ENCODE data around the gene PPP1R37.

The PPP1R37 gene

GRCh38 chr19:45058622-45059159 lies 34.3 kb upstream of the PPP1R37 start:
- H3K4me3 ChIP-seq (ENCODE audit: low read depth in 1 of 2, low read length in 2 of 2), result no peak overlapping the region
- H3K36me3 ChIP-seq (ENCODE audit: control insufficient read depth in 1 of 2, insufficient read depth in 2 of 2, low read length in 2 of 2), result peaks cover 71 to 93% of the 10 kb centered on the region in 2 donors
- no peak overlapping the region for H3K27ac ChIP-seq (ENCODE audit: low read length)
- H3K27me3 ChIP-seq (ENCODE audit: low read depth, low read length), result no peaks in the 10 kb centered on the region
- no peaks in the 10 kb centered on the region for H3K9me3 ChIP-seq (ENCODE audit: control insufficient read depth in 1 of 2, low read length in 2 of 2)
- H3K4me1 ChIP-seq (ENCODE audit: control insufficient read depth in 1 of 2, insufficient read depth in 2 of 2, low read length in 2 of 2), result no peaks in the 10 kb centered on the region

- peaks cover 70 to 93% of the 10 kb centered on the region in 2 donors for H3K36me3 ChIP-seq (ENCODE audit: control insufficient read depth in 1 of 2, insufficient read depth in 2 of 2, low read length in 2 of 2)
- H3K4me1 ChIP-seq (ENCODE audit: control insufficient read depth in 1 of 2, insufficient read depth in 2 of 2, low read length in 2 of 2), result no peaks in the 10 kb centered on the region
- H3K27me3 ChIP-seq (ENCODE audit: low read depth, low read length), result no peaks in the 10 kb centered on the region
- no peaks in the 10 kb centered on the region for H3K9me3 ChIP-seq (ENCODE audit: control insufficient read depth in 1 of 2, low read length in 2 of 2)
- no peak overlapping the region for H3K4me3 ChIP-seq (ENCODE audit: low read depth in 1 of 2, low read length in 2 of 2)
- H3K27ac ChIP-seq (ENCODE audit: low read length), result no peak overlapping the region
These were observed 33.6 kb upstream of the PPP1R37 start for GRCh38 chr19:45059258-45059965.

GRCh38 chr19:45061965-45062364 lies 31.0 kb upstream of the PPP1R37 start:
- H3K4me1 ChIP-seq (ENCODE audit: control insufficient read depth in 1 of 2, insufficient read depth in 2 of 2, low read length in 2 of 2), result no peaks in the 10 kb centered on the region
- H3K27ac ChIP-seq (ENCODE audit: low read length), result no peak overlapping the region
- H3K9me3 ChIP-seq (ENCODE audit: control insufficient read depth in 1 of 2, low read length in 2 of 2), result no peaks in the 10 kb centered on the region
- peaks cover 63 to 84% of the 10 kb centered on the region in 2 donors for H3K36me3 ChIP-seq (ENCODE audit: control insufficient read depth in 1 of 2, insufficient read depth in 2 of 2, low read length in 2 of 2)
- H3K27me3 ChIP-seq (ENCODE audit: low read depth, low read length), result no peaks in the 10 kb centered on the region
- H3K4me3 ChIP-seq (ENCODE audit: low read depth in 1 of 2, low read length in 2 of 2), result no peak overlapping the region

DNA sequence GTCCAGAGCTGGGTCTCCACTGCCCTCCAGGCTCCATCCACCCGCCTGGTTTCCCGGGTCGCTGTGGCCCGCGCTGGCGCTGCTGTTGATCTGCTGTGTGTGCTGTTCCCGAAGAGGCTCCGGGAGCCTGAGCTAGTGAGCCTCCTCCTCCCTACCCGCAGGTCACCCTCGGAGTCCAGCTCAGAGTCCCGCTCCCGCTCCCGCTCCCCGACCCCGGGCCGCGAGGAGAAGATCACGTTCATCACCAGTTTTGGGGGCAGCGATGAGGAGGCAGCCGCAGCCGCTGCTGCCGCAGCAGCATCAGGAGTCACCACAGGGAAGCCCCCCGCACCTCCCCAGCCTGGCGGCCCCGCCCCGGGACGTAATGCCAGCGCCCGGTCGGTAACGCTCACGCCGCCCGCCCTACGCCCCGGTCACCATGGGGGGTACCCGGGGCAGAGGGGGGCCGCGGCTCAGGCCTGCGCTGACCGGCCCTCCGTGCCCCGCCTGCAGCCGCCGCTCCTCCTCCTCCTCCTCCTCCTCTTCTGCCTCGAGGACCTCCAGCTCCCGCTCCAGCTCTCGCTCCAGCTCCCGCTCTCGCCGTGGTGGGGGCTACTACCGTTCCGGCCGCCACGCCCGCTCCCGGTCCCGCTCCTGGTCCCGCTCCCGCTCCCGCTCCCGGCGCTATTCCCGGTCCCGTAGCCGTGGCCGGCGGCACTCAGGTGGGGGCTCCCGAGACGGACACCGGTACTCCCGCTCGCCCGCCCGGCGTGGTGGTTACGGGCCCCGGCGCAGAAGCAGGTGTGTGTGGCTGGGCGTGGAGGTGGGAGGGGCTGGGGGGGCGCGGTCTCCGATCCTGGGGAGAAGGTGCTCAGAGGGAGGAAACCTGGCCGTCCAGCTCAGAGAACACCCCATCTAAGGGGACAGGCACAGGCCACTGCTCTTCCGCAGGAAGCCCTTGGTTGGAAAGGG lies 28.9 kb upstream of the PPP1R37 start:
- Histone ChIP-seq H3K27ac (ENCODE audit: low read length) (no peak overlapping the region), H3K27me3 (ENCODE audit: low read depth, low read length) (no peaks in the 10 kb centered on the region), H3K36me3 (ENCODE audit: control insufficient read depth in 1 of 2, insufficient read depth in 2 of 2, low read length in 2 of 2) (peaks cover 53 to 84% of the 10 kb centered on the region in 2 donors), H3K4me3 (ENCODE audit: low read depth in 1 of 2, low read length in 2 of 2) (no peak overlapping the region), H3K9me3 (ENCODE audit: control insufficient read depth in 1 of 2, low read length in 2 of 2) (no peaks in the 10 kb centered on the region), H3K4me1 (ENCODE audit: control insufficient read depth in 1 of 2, insufficient read depth in 2 of 2, low read length in 2 of 2) (no peaks in the 10 kb centered on the region)

- Histone ChIP-seq H3K4me1 (ENCODE audit: control insufficient read depth in 1 of 2, insufficient read depth in 2 of 2, low read length in 2 of 2) (no peaks in the 10 kb centered on the region), H3K36me3 (ENCODE audit: control insufficient read depth in 1 of 2, insufficient read depth in 2 of 2, low read length in 2 of 2) (peaks cover 38 to 84% of the 10 kb centered on the region in 2 donors), H3K9me3 (ENCODE audit: control insufficient read depth in 1 of 2, low read length in 2 of 2) (no peaks in the 10 kb centered on the region), H3K27me3 (ENCODE audit: low read depth, low read length) (no peaks in the 10 kb centered on the region), H3K27ac (ENCODE audit: low read length) (no peak overlapping the region), H3K4me3 (ENCODE audit: low read depth in 1 of 2, low read length in 2 of 2) (no peak overlapping the region)
These were observed 25.9 kb upstream of the PPP1R37 start for GRCh38 chr19:45066921-45067661.

GRCh38 chr19:45068041-45068440 lies 24.9 kb upstream of the PPP1R37 start:
- H3K36me3 ChIP-seq (ENCODE audit: control insufficient read depth in 1 of 2, insufficient read depth in 2 of 2, low read length in 2 of 2), result peaks cover 33 to 78% of the 10 kb centered on the region in 2 donors
- H3K9me3 ChIP-seq (ENCODE audit: control insufficient read depth in 1 of 2, low read length in 2 of 2), result no peaks in the 10 kb centered on the region
- no peaks in the 10 kb centered on the region for H3K4me1 ChIP-seq (ENCODE audit: control insufficient read depth in 1 of 2, insufficient read depth in 2 of 2, low read length in 2 of 2)
- no peak overlapping the region for H3K4me3 ChIP-seq (ENCODE audit: low read depth in 1 of 2, low read length in 2 of 2)
- no peaks in the 10 kb centered on the region for H3K27me3 ChIP-seq (ENCODE audit: low read depth, low read length)
- no peak overlapping the region for H3K27ac ChIP-seq (ENCODE audit: low read length)

GRCh38 chr19:45069056-45069455 lies 23.9 kb upstream of the PPP1R37 start:
- peaks cover 33 to 71% of the 10 kb centered on the region in 2 donors for H3K36me3 ChIP-seq (ENCODE audit: control insufficient read depth in 1 of 2, insufficient read depth in 2 of 2, low read length in 2 of 2)
- H3K4me3 ChIP-seq (ENCODE audit: low read depth in 1 of 2, low read length in 2 of 2), result no peak overlapping the region
- no peaks in the 10 kb centered on the region for H3K27me3 ChIP-seq (ENCODE audit: low read depth, low read length)
- no peaks in the 10 kb centered on the region for H3K9me3 ChIP-seq (ENCODE audit: control insufficient read depth in 1 of 2, low read length in 2 of 2)
- no peak overlapping the region for H3K27ac ChIP-seq (ENCODE audit: low read length)
- H3K4me1 ChIP-seq (ENCODE audit: control insufficient read depth in 1 of 2, insufficient read depth in 2 of 2, low read length in 2 of 2), result no peaks in the 10 kb centered on the region

DNA sequence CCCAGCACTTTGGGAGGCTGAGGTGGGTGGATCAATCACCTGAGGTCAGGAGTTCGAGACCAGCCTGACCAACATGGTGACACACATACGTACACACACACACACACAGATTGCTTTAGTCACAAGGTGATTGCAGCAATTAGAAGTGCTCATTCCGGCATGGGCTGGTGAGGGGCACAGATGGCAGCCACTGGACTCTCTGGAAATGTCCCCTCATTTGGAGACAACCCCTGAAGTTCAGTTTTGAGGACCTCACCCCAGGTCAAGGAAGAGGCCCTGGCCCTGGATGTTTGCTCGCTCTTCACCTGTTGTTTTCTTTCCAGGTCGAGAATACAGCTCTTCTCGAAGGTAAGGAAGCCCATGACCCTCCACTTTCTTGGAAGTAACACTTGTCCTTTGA lies 22.8 kb upstream of the PPP1R37 start:
- H3K27me3 ChIP-seq (ENCODE audit: low read depth, low read length), result no peaks in the 10 kb centered on the region

GRCh38 chr19:45070861-45071544 lies 22.0 kb upstream of the PPP1R37 start:
- no peaks in the 10 kb centered on the region for H3K27me3 ChIP-seq (ENCODE audit: low read depth, low read length)
- no peak overlapping the region for H3K27ac ChIP-seq (ENCODE audit: low read length)
- no peaks in the 10 kb centered on the region for H3K9me3 ChIP-seq (ENCODE audit: control insufficient read depth in 1 of 2, low read length in 2 of 2)
- peaks cover 24 to 56% of the 10 kb centered on the region in 2 donors for H3K36me3 ChIP-seq (ENCODE audit: control insufficient read depth in 1 of 2, insufficient read depth in 2 of 2, low read length in 2 of 2)
- H3K4me1 ChIP-seq (ENCODE audit: control insufficient read depth in 1 of 2, insufficient read depth in 2 of 2, low read length in 2 of 2), result peaks cover 0 to 5% of the 10 kb centered on the region in 2 donors
- no peak overlapping the region for H3K4me3 ChIP-seq (ENCODE audit: low read depth in 1 of 2, low read length in 2 of 2)

More for the DNA sequence above, 22.8 kb upstream of the PPP1R37 start:
- Histone ChIP-seq H3K9me3 (ENCODE audit: control insufficient read depth in 1 of 2, low read length in 2 of 2) (no peaks in the 10 kb centered on the region), H3K27ac (ENCODE audit: low read length) (no peak overlapping the region), H3K36me3 (ENCODE audit: control insufficient read depth in 1 of 2, insufficient read depth in 2 of 2, low read length in 2 of 2) (peaks cover 30 to 63% of the 10 kb centered on the region in 2 donors), H3K4me1 (ENCODE audit: control insufficient read depth in 1 of 2, insufficient read depth in 2 of 2, low read length in 2 of 2) (no peaks in the 10 kb centered on the region), H3K4me3 (ENCODE audit: low read depth in 1 of 2, low read length in 2 of 2) (no peak overlapping the region)

DNA sequence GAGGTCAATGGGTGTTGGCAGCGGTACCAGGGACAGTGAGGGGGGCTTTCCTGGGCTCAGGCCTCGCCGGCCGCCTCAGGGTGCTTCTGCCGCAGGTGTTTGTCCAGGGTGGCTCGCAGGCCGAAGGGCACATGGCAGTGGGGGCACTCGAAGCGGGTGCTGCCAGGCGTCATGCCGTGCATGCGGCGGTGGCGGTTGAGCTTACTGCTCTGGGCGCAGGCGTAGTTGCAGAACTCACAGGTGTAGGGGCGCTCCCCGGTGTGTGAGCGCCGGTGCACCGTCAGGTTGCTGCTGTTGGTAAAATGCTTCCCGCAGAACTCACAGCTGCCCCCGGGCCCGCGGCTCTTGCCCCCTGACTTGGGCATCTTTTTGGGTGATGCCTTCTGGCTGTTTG lies 21.4 kb upstream of the PPP1R37 start:
- peaks cover 23 to 56% of the 10 kb centered on the region in 2 donors for H3K36me3 ChIP-seq (ENCODE audit: control insufficient read depth in 1 of 2, insufficient read depth in 2 of 2, low read length in 2 of 2)
- H3K4me1 ChIP-seq (ENCODE audit: control insufficient read depth in 1 of 2, insufficient read depth in 2 of 2, low read length in 2 of 2), result peaks cover under 1 to 10% of the 10 kb centered on the region in 2 donors

More for the DNA sequence above, 21.4 kb upstream of the PPP1R37 start:
- no peak overlapping the region for H3K27ac ChIP-seq (ENCODE audit: low read length)
- no peaks in the 10 kb centered on the region for H3K27me3 ChIP-seq (ENCODE audit: low read depth, low read length)
- no peak overlapping the region for H3K4me3 ChIP-seq (ENCODE audit: low read depth in 1 of 2, low read length in 2 of 2)
- no peaks in the 10 kb centered on the region for H3K9me3 ChIP-seq (ENCODE audit: control insufficient read depth in 1 of 2, low read length in 2 of 2)
